Gastrocnemius medialis (tissue), 4 donors: Measurements from ENCODE around the gene EXOC2. TPM values are rescaled to one million over a fixed set of nuclear protein-coding genes. Genes with fewer than 3 reads are reported as not detected.

ENCODE experiments used
- ATAC-seq, 2 donors: fragments of 150-250 bp; one replicate each; pipeline ENCODE4 v1.9.1; 2016
- DNase-seq, 2 donors: peaks; one replicate each; pipeline ENCODE4 v3.0.0-alpha.2; 2019
- H3K27ac ChIP-seq, 4 donors: fragments of 200-600 bp; sonication (generic); 1 replicate in 1 of 4; 2 replicates in 3 of 4; pipeline ENCODE4 v1.5.1; 2016 to 2018; ENCODE audit warnings: mild to moderate bottlenecking in 2 of 4, moderate library complexity in 1 of 4
- H3K27me3 ChIP-seq, 3 donors: fragments of 200-600 bp; sonication (generic) in 2 of 3; 1 replicate in 1 of 3; 2 replicates in 2 of 3; pipeline versions ENCODE4 v1.5.1 to v1.6.0; 2016 to 2019; ENCODE audit warnings: mild to moderate bottlenecking in 1 of 3, moderate library complexity in 1 of 3
- H3K36me3 ChIP-seq, 2 donors: fragments of 200-600 bp; sonication (generic) in 1 of 2; one replicate each; pipeline ENCODE4 v1.5.1; 2017 to 2018
- H3K4me1 ChIP-seq, 2 donors: fragments of 200-600 bp; sonication (generic) in 1 of 2; one replicate each; pipeline ENCODE4 v1.5.1; 2016 to 2017; ENCODE audit warnings: mild to moderate bottlenecking in 2 of 2
- H3K4me3 ChIP-seq, 4 donors: fragments of 200-600 bp; sonication (generic) in 3 of 4; 1 replicate in 1 of 4; 2 replicates in 3 of 4; pipeline ENCODE4 v1.5.1; 2016 to 2019; ENCODE audit warnings: mild to moderate bottlenecking in 2 of 4
- H3K9me3 ChIP-seq, 3 donors: fragments of 200-600 bp; sonication (generic) in 2 of 3; 1 replicate in 1 of 3; 2 replicates in 2 of 3; pipeline ENCODE4 v1.5.1; 2016 to 2019
- CTCF ChIP-seq, 5 experiments: fragments of 450-650 bp in 3 of 5; fragments of 200-600 bp in 2 of 5; sonication (generic) in 2 of 5; IDR thresholded peaks in 4 of 5; conservative IDR thresholded peaks in 1 of 5; 1 replicate in 4 of 5; 2 replicates in 1 of 5; pipeline ENCODE4 v1.5.1; 2016 to 2019; ENCODE audit warnings: antibody characterized with exemption in 5 of 5, mild to moderate bottlenecking in 3 of 5, moderate library complexity in 3 of 5
- POLR2A ChIP-seq, 2 donors: fragments of 450-650 bp; IDR thresholded peaks; one replicate each; pipeline ENCODE4 v1.6.1; 2017; ENCODE audit warnings: antibody characterized with exemption in 2 of 2, mild to moderate bottlenecking in 2 of 2, moderate library complexity in 2 of 2
- in situ Hi-C, 4 donors: fragments of 200-750 bp; cut with MboI; loops; one replicate each; pipeline versions ENCODE4 v1.15.0 to v1.8.0; 2017; ENCODE audit warnings: low sequenced_read_pairs in 4 of 4
- intact Hi-C: fragments of 100-400 bp; cut with DNase I; formaldehyde crosslinking; loops from one replicate; pipeline ENCODE4 v1.15.1; 2023; ENCODE audit warnings: low total_unique reads
- total RNA-seq, 4 donors: library from RNA; depleted of rRNA; stranded (reverse); fragments of >200 nt; gene quantifications; one replicate each; pipeline versions ENCODE4 v1.1.0 to v1.2.3, GENCODE V29; 2016

Gene EXOC2
- total RNA-seq, 4 donors from 2014 or later: 12.6 to 16.4 (median 15.0) TPM

DNA sequence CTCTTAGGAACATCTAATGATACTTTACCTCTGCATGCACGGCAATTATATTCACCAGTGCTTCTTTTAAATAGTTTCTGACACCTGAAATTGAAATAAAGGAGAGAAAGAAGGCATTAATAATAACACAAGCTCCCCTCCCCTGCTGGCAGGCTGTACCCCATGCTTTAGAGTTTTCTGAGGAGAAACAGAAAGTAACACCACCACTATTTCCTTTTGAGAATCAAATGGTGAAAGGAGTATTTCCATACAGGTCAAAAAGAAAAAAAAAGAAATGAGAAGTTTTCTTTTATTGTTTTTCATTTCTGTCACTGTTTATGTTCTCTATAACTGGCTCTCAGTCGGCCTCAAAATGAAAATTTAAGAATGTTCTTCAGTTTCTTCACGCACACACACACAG, 193.3 kb downstream of the EXOC2 start:
- intact Hi-C loops (no loop called here), in situ Hi-C loops (no loop called here)
- Histone ChIP-seq H3K4me3 (no peak overlapping the region), H3K4me1 (no peaks in the 10 kb centered on the region), H3K36me3 (peaks cover 0 to 21% of the 10 kb centered on the region in 2 donors), H3K9me3 (no peaks in the 10 kb centered on the region), H3K27ac (no peak overlapping the region), H3K27me3 (no peaks in the 10 kb centered on the region)
- no peak for TF ChIP-seq CTCF (IDR thresholded peaks at IDR 0.05 in 4 of 5, conservative IDR thresholded peaks at IDR 0.05 in 1 of 5)
- no peak for TF ChIP-seq POLR2A (IDR thresholded peaks at IDR 0.05)
- ATAC-seq: no peak
- DNase-seq: no peak

DNA sequence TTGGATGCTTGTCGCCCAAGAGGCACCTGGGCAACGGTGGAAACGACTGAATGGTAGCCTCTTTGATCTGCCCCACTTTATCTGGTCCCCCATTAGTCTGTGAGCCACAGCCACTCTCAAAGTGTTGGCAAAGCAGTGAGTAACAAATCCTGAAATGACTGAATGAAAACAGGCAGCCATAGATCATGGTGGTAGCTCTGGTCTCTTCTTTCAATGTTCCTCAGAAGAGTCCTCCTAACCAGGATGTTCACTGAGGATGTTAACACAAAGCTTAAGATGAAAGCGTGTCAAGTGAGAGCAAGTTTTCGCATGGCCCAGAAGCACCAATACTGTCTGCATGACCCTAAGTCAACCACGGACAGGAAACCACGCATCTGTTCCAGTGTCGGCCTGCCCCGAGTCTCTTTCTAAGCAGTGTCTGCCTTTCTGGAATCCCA, 194.1 kb downstream of the EXOC2 start:
- in situ Hi-C loops: no loop called here
- TF ChIP-seq POLR2A (IDR thresholded peaks at IDR 0.05) (no peak), CTCF (IDR thresholded peaks at IDR 0.05 in 4 of 5, conservative IDR thresholded peaks at IDR 0.05 in 1 of 5) (no peak)
- ATAC-seq (no peak), DNase-seq (no peak)
- no peaks in the 10 kb centered on the region for H3K27me3 ChIP-seq
- H3K4me1 ChIP-seq: no peaks in the 10 kb centered on the region
- H3K36me3 ChIP-seq: peaks cover 0 to 21% of the 10 kb centered on the region in 2 donors
- no peak overlapping the region for H3K27ac ChIP-seq
- H3K9me3 ChIP-seq: no peaks in the 10 kb centered on the region
- intact Hi-C loops: no loop called here
- no peak overlapping the region for H3K4me3 ChIP-seq

DNA sequence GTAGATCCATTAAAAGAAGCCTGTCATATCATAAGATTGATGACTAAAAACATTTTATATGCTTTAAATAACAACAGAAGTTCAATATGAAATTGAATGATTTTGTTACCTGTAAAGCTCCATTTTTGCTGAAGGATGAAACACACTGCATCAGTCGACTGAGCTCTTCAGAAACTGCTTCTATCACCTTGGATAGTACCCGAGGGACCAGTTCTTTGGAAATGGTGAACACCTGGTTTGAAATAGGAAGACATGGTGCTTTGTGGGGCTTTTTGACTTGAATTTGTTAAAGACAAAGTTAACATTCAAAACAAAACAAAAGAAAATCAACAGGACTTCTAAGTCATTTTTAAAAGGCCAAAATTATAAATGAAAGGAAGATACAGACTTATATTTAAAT, 195.7 kb downstream of the EXOC2 start:
- H3K9me3 ChIP-seq: no peaks in the 10 kb centered on the region
- in situ Hi-C loops (no loop called here), intact Hi-C loops (no loop called here)
- H3K4me1 ChIP-seq: no peaks in the 10 kb centered on the region
- DNase-seq: no peak
- no peak overlapping the region for H3K27ac ChIP-seq
- no peak for TF ChIP-seq POLR2A (IDR thresholded peaks at IDR 0.05)
- TF ChIP-seq CTCF (IDR thresholded peaks at IDR 0.05 in 4 of 5, conservative IDR thresholded peaks at IDR 0.05 in 1 of 5): no peak
- peaks cover 0 to 26% of the 10 kb centered on the region in 2 donors for H3K36me3 ChIP-seq
- no peaks in the 10 kb centered on the region for H3K27me3 ChIP-seq
- ATAC-seq: no peak
- no peak overlapping the region for H3K4me3 ChIP-seq

DNA sequence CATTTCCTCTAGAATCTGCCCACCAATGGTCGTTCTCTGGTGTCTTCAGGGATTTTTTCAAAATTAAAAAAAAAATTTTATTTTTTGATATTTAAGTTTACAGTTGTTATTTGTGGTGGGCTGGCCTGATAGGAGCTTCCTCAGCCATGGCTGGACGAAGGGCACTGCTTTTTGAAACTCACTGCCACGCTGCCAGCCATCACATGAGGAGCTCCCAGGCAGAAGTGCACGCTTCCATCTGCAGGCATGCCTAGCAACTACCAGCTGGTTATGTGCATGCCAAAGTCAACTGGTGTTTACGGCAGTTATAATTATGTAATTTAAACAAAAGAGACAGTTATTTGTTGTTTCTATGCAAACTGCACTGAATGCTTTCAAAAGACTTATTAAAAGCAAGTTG, 196.3 kb downstream of the EXOC2 start:
- intact Hi-C loops (no loop called here), in situ Hi-C loops (no loop called here)
- Histone ChIP-seq H3K27me3 (no peaks in the 10 kb centered on the region), H3K4me3 (no peak overlapping the region), H3K36me3 (peaks cover 0 to 28% of the 10 kb centered on the region in 2 donors), H3K27ac (no peak overlapping the region), H3K4me1 (no peaks in the 10 kb centered on the region), H3K9me3 (no peaks in the 10 kb centered on the region)
- no peak for TF ChIP-seq POLR2A (IDR thresholded peaks at IDR 0.05)
- TF ChIP-seq CTCF (IDR thresholded peaks at IDR 0.05 in 4 of 5, conservative IDR thresholded peaks at IDR 0.05 in 1 of 5): no peak
- DNase-seq (no peak), ATAC-seq (no peak)

DNA sequence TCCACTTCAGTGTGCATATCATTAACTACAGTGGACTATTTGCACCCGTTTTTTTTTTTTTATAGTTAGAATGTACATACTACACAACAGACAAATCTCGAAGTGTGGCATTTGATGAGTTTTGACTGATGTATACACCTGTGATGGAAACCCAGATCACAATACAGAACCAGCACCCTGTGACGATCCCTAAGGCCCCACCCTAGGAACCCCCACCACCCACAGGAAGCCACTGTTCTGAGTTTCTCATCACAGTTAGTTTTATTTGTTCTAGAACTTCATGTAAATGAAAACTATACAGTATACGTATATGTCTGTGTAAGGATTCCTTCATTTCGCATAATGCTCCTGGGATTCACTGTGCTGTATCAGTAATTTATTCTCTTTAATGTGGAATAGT, 198.5 kb downstream of the EXOC2 start:
- in situ Hi-C loops (no loop called here), intact Hi-C loops (no loop called here)
- Histone ChIP-seq H3K36me3 (peaks cover 0 to 37% of the 10 kb centered on the region in 2 donors), H3K4me3 (no peak overlapping the region), H3K9me3 (no peaks in the 10 kb centered on the region), H3K27ac (no peak overlapping the region), H3K27me3 (no peaks in the 10 kb centered on the region), H3K4me1 (no peaks in the 10 kb centered on the region)
- no peak for DNase-seq
- TF ChIP-seq POLR2A (IDR thresholded peaks at IDR 0.05) (no peak), CTCF (IDR thresholded peaks at IDR 0.05 in 4 of 5, conservative IDR thresholded peaks at IDR 0.05 in 1 of 5) (no peak)
- ATAC-seq: no peak
